Activated CD8-positive, alpha-beta memory T cell treated with anti-CD3 and anti-CD28 coated beads, Interleukin-2, amount 50 U/mL, for 1 hour (primary cell): ENCODE results near the gene PPFIA1.
"Not testable (repeated sequence)": the region's sequence is repeated elsewhere in the genome, so short reads cannot be mapped to it uniquely, and the experiment has no call there.

ENCODE experiments used
- DNase-seq: peaks from one replicate; pipeline ENCODE4 v3.0.0-alpha.2; 2020; ENCODE audit errors: extremely low read depth

PPFIA1 gene

DNA sequence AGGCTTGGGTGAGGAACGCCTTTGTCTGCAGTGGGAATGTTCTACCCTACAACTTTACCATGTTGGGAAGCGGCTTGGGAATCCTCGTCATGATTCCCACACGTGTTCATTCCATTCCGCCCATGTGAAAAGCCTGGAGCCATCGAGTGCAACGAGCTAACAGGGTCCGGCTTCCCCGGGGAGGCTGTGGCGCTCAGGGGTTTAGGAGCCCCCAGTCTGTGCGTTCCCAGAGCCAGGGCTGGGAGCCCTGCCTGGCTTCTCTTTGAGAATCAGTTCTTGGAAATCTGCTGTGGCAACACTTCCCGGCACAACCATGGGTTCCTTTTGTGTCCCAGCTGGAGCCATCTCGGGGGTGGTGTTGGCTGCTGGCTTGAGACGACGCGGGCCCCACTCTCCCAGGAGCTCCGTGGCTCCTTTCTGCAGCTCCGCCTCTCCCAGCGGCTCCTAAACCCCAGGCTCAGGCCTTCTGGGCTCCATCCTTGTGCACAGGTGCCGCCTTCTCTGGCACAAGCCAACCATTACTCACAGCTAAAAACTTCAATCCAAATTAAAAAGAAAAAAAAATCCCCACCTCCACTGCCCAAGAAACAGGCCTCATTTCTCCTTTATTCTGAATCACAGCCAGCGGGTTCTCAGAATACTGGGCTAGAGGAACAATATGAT, 18.7 kb upstream of the PPFIA1 start:
- DNase-seq = no peak

- no peak for DNase-seq
Observed at GRCh38 chr11:70252844-70253243, 17.6 kb upstream of the PPFIA1 start.

DNA sequence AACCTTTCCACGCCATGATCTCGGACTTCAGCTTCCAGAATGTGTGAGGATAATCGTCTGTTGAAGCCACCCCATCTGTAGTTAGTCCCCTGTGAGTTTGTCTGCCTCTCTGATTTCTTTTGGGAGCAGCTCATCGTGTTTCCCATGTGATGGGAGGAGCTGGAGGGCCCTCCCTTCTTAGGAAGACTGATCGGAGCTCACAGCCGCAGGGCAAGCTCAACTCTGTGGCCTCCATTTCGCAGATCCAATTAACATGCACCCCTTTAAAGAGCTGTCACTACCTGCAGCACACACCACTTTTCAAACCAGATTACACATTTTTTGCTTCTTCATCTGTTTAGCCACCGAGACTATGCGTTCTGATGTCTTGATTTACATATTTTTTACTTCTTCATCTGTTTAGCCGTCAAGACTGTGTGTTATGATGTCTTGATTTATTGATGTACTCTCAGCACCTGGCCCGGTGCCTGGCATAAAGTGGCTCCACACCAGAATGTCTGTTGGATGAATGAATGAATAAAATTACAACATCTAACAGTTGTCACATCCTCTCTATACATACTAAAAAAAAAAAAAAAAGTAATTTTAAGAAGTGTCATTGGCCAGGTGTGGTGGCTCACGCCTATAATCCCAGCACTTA, 14.9 kb upstream of the PPFIA1 start:
- DNase-seq = no peak

- DNase-seq = not testable (repeated sequence)
Observed at GRCh38 chr11:70259077-70259476, 11.4 kb upstream of the PPFIA1 start.

DNA sequence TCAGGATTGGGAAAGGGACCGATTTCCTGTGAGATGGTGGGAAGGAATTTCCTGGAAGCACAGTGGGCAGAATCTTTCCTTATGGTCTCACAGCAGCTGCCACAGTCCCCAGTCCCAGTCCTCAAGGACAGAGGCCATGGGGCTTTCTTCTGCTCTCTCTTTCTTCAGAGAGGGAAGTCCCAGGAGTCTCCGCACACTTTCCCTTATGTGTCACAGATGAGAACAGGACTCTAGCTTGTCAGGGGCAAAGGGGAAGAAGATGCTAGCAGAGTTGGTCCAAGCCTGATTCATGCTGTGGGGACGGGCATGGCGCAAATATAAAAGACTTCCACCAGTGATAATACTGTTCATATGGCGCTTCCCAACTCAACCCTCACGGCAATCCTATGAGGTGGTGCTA, 7.5 kb upstream of the PPFIA1 start:
- no peak for DNase-seq

GRCh38 chr11:70263363-70263762, 7.1 kb upstream of the PPFIA1 start:
- no peak for DNase-seq

DNA sequence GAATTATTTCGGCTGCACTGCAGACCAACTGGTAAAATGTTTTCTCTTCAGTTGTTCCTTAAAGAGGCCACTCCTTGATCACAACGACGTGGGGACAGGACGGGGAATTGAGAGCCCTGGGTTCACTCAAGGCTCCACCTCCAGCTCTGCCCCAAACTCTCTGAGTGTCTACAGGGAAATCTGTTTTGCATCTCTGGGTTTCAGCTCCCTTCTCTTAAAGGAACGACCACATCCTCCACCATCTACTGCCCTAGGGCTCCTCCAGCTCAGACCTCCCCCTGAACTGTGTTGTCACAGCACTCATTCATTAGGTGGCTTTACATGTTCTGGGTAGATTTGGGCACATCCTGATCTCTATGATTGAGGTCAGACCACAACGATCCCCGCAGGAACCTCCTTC, 5.1 kb upstream of the PPFIA1 start:
- no peak for DNase-seq

- no peak for DNase-seq
Observed at GRCh38 chr11:70267405-70267950, 3.0 kb upstream of the PPFIA1 start.

DNA sequence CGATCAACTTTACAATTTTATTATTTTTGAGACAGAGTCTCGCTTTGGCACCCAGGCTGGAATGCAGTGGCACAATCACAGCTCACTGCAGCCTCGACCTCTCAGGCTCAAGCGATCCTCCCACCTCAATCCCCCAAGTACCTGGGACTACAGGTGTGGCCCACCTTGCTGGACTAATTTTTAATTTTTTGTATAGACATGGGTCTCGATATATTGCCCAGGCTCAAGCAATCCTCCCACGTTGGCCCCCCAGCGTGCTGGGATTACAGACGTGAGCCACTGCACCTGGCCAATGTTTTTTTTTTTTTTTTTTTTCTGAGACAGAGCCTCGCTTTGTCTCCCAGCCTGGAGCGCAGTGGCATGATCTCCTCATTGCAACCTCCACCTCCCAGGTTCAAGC, 2.0 kb upstream of the PPFIA1 start:
- no peak for DNase-seq

DNA sequence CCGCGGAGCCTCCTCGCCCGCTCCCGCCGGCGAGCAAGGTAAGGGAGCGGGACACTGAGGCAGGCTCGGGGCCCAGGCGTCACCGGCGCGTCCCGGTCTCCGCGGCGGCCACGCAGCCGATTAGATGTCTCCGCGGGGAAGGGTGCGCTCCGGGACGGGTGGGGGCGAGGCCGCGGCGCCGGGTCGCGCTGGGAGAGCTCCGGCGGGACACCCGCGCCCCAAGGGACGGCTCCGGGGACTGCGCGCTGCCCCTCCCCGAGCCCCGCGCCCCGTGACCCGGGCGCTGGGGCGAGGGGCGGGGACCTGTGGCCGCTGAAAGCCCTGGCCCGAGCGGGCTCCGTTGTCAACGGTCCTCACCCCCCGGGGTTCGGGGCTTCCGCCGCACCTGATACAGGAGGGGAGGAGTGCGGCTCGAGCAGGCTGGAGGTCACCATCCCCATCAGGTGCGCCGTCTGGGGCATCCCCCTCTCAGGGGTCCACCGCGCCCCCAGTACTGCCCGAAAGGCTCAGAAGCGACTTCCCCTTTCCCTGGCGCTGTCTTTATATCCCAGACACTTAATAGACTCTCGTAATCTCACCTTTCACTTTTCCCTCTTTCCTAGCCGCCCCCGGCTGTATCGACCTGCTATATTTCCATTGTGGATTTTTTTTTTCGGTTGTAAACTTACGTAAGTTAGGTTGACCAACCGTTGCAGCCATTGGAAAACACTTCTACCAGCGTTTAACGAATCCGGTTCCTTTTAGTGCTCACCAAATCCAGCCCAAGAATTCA, 573 bp downstream of the PPFIA1 start:
- DNase-seq = no peak

DNA sequence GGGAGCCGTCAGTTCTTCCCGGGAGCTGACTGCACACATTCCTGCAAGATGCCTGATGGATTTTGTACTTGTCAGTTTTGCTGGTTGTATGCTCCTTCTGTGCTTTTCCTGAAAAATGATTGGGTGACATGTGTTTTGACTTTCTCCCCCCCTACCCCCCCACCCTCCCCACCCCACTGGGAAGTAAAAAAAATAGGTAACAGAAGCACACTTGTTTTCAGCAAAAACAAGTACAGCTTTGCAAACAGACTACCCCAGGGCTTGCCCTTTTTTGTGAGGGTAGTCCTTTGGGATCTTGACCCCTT, 1.1 kb downstream of the PPFIA1 start:
- DNase-seq = no peak

- DNase-seq = no peak
Observed at GRCh38 chr11:70272009-70272408, 1.5 kb downstream of the PPFIA1 start.

DNA sequence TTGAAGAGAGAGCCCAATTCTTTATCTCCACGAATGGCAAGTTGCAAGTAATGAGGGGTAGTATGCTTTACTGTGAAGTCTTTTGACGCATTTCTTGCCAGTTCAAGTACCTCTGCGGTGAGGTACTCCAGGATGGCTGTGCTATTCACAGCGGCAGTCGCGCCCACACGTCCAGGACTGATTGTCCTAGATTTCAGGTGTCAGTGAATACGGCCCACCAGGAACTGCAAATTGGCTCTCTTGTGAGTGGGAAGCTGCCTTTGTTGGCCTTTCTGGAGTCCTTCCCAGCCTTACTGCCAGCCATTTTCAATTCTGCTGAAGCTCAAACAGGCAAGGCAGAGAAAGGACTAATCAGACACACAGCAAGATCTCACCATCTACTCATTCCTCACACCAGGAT, 8.5 kb downstream of the PPFIA1 start:
- DNase-seq = no peak

GRCh38 chr11:70281156-70281609, 10.7 kb downstream of the PPFIA1 start:
- no peak for DNase-seq

GRCh38 chr11:70282012-70282411, 11.5 kb downstream of the PPFIA1 start:
- no peak for DNase-seq

DNA sequence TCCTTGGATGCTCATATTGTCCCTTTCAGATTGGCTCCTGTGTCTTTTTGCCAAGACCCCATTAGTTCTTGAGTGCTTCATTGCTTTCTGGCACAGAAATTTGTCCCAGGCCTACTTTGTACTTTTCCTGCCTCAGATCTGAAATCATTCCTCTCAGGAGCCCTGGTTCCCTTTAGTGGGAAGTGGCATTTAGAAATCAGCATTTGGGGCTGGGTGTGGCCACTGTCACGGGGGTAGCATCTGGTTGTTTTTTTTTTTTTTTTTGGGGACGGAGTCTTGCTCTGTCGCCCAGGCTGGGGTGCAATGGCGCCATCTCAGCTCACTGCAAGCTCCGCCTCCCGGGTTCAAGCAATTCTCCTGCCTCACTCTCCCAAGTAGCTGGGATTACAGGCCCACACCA, 18.2 kb downstream of the PPFIA1 start:
- no peak for DNase-seq

DNA sequence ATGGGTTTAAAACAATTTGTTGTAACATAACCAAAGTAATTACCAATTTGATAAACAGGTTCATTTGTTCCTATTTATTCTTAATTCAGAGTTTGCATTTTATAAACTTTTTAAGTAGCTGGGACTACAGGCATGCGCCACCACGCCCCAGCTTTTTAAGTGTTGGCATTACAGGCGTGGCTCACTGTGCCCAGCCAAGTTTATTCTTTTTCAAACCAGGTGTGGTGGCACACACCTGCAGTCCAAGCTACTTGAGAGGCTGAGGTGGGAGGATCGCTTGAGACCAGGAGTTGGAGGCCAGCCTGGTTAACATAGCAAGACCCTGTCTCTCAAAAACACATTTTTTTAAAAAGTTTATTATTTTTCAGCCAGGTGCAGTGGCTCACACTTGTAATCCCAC, 19.1 kb downstream of the PPFIA1 start:
- DNase-seq = no peak

- no peak for DNase-seq
Observed at GRCh38 chr11:70290361-70291065, 20.0 kb downstream of the PPFIA1 start.

GRCh38 chr11:70292166-70292565, 21.7 kb downstream of the PPFIA1 start:
- DNase-seq = no peak

DNA sequence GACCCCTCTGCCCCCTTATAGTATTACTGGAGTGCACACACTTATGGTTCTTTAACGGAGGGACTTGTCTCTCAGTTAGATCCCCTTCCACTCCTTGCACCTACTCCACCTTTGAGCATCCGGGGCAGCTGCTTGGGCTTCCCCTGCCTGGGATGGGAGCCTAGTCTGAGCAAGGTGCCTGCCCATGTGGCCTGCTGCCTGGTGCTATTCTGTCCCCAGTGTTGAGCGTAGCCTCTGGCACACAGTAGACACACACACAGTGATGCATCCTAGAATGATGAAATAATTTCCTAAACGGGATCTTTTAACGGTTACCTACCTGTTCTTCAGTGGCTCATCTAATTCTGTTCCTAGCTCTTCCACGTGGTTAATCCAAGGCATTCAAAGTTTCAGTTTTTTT, 22.4 kb downstream of the PPFIA1 start:
- DNase-seq = no peak

- not testable (repeated sequence) for DNase-seq
Observed at GRCh38 chr11:70295166-70295565, 24.7 kb downstream of the PPFIA1 start.

- no peak for DNase-seq
Observed at GRCh38 chr11:70296681-70297080, 26.2 kb downstream of the PPFIA1 start.
